Hematopoietic multipotent progenitor cell treated with erythropoietin and hydrocortisone succinate and interleukin-3 and kit ligand, for 6 days (in vitro differentiated cells): ENCODE results near the gene NR2F1.

Source experiments
- DNase-seq: peaks from one replicate; pipeline ENCODE4 v3.0.0-alpha.2; 2015

NR2F1 gene

GRCh38 chr5:93604644-93605515, 21.9 kb downstream of the NR2F1 start:
- DNase-seq: no peak

GRCh38 chr5:93606382-93606752, 23.3 kb downstream of the NR2F1 start:
- DNase-seq: no peak

GRCh38 chr5:93607367-93608258, 24.6 kb downstream of the NR2F1 start:
- DNase-seq: peak; percentile 79

- DNase-seq: no peak
Measured at GRCh38 chr5:93608855-93609254, 25.8 kb downstream of the NR2F1 start.

- no peak for DNase-seq
Measured at GRCh38 chr5:93609762-93610161, 26.7 kb downstream of the NR2F1 start.

- DNase-seq: no peak
Measured at GRCh38 chr5:93610581-93611272, 27.7 kb downstream of the NR2F1 start.

- no peak for DNase-seq
Measured at GRCh38 chr5:93611273-93611975, 28.4 kb downstream of the NR2F1 start.

GRCh38 chr5:93611976-93612854, 29.2 kb downstream of the NR2F1 start:
- DNase-seq: peak; percentile 36

GRCh38 chr5:93612855-93613243, 29.8 kb downstream of the NR2F1 start:
- DNase-seq: no peak

- no peak for DNase-seq
Measured at GRCh38 chr5:93616538-93617174, 33.6 kb downstream of the NR2F1 start.

GRCh38 chr5:93620487-93621326, 37.7 kb downstream of the NR2F1 start:
- DNase-seq: peak; percentile 88

- no peak for DNase-seq
Measured at GRCh38 chr5:93621327-93621798, 38.3 kb downstream of the NR2F1 start.

- DNase-seq: peak; percentile 57
Measured at GRCh38 chr5:93622240-93622885, 39.3 kb downstream of the NR2F1 start.

- DNase-seq: no peak
Measured at GRCh38 chr5:93623153-93623552, 40.1 kb downstream of the NR2F1 start.

- no peak for DNase-seq
Measured at GRCh38 chr5:93626801-93627200, 43.8 kb downstream of the NR2F1 start.

GRCh38 chr5:93632327-93632726, 49.3 kb downstream of the NR2F1 start:
- no peak for DNase-seq

- DNase-seq: peak; percentile 25
Measured at GRCh38 chr5:93635991-93636390, 53.0 kb downstream of the NR2F1 start.

- DNase-seq: peak; percentile 57
Measured at GRCh38 chr5:93636837-93637236, 53.8 kb downstream of the NR2F1 start.

GRCh38 chr5:93637697-93638096, 54.7 kb downstream of the NR2F1 start:
- no peak for DNase-seq
